HG02973 (cell line): ENCODE data around the gene FHIT.

Experiments
- ATAC-seq: cut with Tn5 transposase; IDR thresholded peaks from one replicate; pipeline ENCODE4 v1.9.1; 2021; ENCODE audit warnings: moderate library complexity; ENCODE audit not compliant: unreplicated experiment

The FHIT gene

GRCh38 chr3:59769127-59769750, 1482.0 kb downstream of the FHIT start:
- no peak for ATAC-seq

GRCh38 chr3:59766200-59766872, 1484.9 kb downstream of the FHIT start:
- ATAC-seq, result no peak

- no peak for ATAC-seq
Observed at GRCh38 chr3:59764171-59764570, 1487.1 kb downstream of the FHIT start.

GRCh38 chr3:59762941-59763340, 1488.3 kb downstream of the FHIT start:
- ATAC-seq, result no peak

- no peak for ATAC-seq
Observed at GRCh38 chr3:59759298-59760031, 1491.8 kb downstream of the FHIT start.

GRCh38 chr3:59758672-59759071, 1492.6 kb downstream of the FHIT start:
- no peak for ATAC-seq

- no peak for ATAC-seq
Observed at GRCh38 chr3:59756934-59757333, 1494.3 kb downstream of the FHIT start.

- ATAC-seq, result no peak
Observed at GRCh38 chr3:59754456-59755129, 1496.7 kb downstream of the FHIT start.

GRCh38 chr3:59753808-59754450, 1497.3 kb downstream of the FHIT start:
- ATAC-seq, result no peak

GRCh38 chr3:59752925-59753324, 1498.3 kb downstream of the FHIT start:
- ATAC-seq, result no peak

- ATAC-seq, result no peak
Observed at GRCh38 chr3:59751606-59752005, 1499.6 kb downstream of the FHIT start.

GRCh38 chr3:59750391-59750790, 1500.9 kb downstream of the FHIT start:
- ATAC-seq, result no peak

GRCh38 chr3:59749291-59749690, 1502.0 kb downstream of the FHIT start:
- ATAC-seq, result no peak

- ATAC-seq, result no peak
Observed at GRCh38 chr3:59746585-59746984, 1504.7 kb downstream of the FHIT start.

- no peak for ATAC-seq
Observed at GRCh38 chr3:59737241-59737640, 1514.0 kb downstream of the FHIT start.

GRCh38 chr3:59734061-59734460, 1517.2 kb downstream of the FHIT start:
- no peak for ATAC-seq

GRCh38 chr3:59733041-59733809, 1518.0 kb downstream of the FHIT start:
- ATAC-seq, result no peak

GRCh38 chr3:59731943-59732342, 1519.3 kb downstream of the FHIT start:
- peak; percentile 50 for ATAC-seq

GRCh38 chr3:59730591-59730990, 1520.7 kb downstream of the FHIT start:
- ATAC-seq, result no peak

GRCh38 chr3:59728587-59728908, 1522.7 kb downstream of the FHIT start:
- no peak for ATAC-seq
